Stimulated activated CD8-positive, alpha-beta memory T cell treated with anti-CD3 and anti-CD28 coated beads, Interleukin-12 subunit alpha, Interleukin-12 subunit beta, amount 100 ng/mL, for 1 hour (primary cell): ENCODE measurements around the gene TBC1D12.
"Not testable (repeated sequence)": the region's sequence is repeated elsewhere in the genome, so short reads cannot be mapped to it uniquely, and the experiment has no call there.

Experiments
- DNase-seq: peaks from one replicate; pipeline ENCODE4 v3.0.0-alpha.2; 2020; ENCODE audit warnings: low read depth

The TBC1D12 gene

GRCh38 chr10:94456942-94457341 is 54.6 kb downstream of the TBC1D12 start:
- DNase-seq: no peak

DNA sequence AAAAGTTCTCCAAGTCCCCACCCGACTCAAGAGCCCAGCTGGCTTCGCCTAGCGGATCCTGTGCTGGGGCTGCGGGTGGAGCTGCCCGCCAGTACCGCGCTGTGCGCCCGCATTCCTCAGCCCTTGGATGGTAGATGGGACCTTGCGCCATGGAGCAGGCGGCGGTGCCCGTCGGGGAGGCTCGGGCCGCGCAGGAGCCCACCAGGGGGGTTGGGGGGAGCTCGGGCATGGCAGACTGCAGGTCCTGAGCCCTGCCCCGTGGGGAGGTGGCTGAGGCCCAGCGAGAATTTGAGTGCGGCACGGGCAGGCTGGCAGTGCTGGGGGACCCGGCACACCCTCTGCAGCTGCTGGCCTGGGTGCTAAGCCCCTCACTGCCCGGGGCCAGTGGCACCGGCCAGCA is 57.0 kb downstream of the TBC1D12 start:
- DNase-seq: no peak

DNA sequence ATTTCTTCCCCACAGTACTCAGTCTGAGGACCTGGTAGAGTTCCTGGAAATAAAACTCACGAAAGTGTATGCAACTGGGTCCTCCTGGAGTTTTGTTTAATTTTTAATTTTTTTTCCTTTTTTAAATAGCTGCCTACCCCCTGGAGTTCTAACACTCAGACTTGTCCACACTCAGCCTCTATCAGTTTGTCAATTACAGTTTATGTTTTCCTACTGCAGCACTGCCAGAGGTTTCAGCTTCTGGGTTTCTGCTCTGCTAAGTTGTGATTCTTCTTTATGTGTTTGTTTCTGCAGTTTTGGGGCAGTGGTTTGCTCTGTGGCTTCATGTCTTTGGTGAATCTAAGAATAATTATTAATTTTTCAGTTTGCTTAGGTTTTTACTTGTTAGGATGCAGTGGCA is 59.2 kb downstream of the TBC1D12 start:
- no peak for DNase-seq

DNA sequence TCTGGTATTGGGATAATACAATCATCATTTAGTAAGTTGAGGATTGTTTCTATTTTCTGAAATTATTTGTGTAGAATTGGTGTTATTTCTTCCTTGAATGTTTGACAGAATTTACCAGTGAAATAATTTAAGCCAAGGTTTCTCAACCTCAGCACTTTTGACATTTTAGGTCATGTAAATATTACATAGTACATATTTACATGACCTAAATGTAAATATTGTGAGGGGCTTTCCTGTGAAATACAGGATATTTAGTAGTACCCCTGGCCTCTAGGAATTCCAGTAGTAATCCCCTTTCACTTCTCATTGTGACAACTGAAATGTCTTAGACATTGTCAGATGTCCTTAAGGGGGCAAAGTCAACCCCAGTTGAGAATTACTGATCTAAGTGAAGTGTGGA is 59.8 kb downstream of the TBC1D12 start:
- DNase-seq: no peak

GRCh38 chr10:94465684-94466083 is 63.3 kb downstream of the TBC1D12 start:
- no peak for DNase-seq

- DNase-seq: no peak
Observed at GRCh38 chr10:94481410-94481809, 79.1 kb downstream of the TBC1D12 start.

DNA sequence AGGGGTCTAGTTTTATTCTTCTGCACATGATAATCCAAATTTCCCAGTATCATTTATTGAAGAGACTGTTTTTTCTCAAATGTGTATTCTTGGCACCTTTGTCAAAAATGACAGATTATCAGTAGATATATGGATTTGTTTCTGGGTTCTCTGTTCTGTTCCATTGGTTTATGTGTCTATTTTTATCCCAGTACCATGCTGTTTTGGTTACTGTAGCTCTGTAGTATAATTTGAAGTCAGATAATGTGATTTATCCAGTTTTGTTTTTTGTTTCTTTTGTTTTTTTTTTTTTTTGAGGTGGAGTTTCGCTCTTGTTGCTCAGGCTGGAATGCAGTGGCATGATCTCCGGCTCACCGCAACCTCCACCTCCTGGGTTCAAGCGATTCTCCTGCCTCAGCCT is 81.6 kb downstream of the TBC1D12 start:
- DNase-seq: no peak

GRCh38 chr10:94485094-94485493 is 82.8 kb downstream of the TBC1D12 start:
- no peak for DNase-seq

- DNase-seq: no peak
Observed at GRCh38 chr10:94487575-94487974, 85.2 kb downstream of the TBC1D12 start.

DNA sequence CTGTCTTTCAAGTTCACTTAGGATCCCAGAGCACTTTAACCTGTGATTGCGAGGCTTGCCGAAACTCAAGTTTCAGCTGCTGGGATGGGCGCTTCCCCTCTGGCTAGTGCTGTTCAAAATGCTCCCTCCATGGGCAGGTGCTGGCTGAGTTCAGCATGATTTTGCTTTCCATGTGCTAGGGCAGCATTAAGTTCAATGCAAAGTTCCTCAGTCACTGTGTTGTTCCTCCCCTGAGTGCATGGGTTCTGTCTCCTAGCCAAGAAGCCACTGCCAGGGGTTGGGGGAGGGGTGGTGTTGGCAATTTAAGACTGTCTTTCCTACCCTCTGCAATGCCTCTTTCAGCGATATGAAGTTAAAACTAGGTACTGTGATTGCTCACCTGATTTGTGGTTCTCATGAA is 86.8 kb downstream of the TBC1D12 start:
- DNase-seq: no peak

- no peak for DNase-seq
Observed at GRCh38 chr10:94489976-94490788, 87.8 kb downstream of the TBC1D12 start.

GRCh38 chr10:94490789-94491039 is 88.4 kb downstream of the TBC1D12 start:
- no peak for DNase-seq

DNA sequence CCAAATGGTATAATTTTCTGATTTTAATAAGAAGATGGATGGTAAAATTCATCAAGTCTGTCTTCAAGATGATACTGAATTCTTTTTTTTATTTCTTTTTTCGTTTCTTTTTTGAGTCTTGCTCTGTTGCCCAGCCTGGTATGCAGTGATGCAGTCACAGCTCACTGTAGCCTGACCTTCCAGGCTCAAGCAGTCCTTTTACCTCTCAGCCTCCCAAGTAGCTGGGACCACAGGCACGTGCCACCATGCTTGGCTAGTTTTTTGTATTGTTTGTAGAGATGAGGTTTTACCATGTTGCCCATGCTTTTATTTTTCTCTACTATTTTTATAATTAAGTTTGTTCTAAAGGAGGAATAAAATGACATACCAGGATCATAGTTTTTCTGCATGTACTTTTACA is 91.1 kb downstream of the TBC1D12 start:
- DNase-seq: no peak

GRCh38 chr10:94496010-94496409 is 93.7 kb downstream of the TBC1D12 start:
- DNase-seq: no peak

- DNase-seq: no peak
Observed at GRCh38 chr10:94496646-94497045, 94.3 kb downstream of the TBC1D12 start.

DNA sequence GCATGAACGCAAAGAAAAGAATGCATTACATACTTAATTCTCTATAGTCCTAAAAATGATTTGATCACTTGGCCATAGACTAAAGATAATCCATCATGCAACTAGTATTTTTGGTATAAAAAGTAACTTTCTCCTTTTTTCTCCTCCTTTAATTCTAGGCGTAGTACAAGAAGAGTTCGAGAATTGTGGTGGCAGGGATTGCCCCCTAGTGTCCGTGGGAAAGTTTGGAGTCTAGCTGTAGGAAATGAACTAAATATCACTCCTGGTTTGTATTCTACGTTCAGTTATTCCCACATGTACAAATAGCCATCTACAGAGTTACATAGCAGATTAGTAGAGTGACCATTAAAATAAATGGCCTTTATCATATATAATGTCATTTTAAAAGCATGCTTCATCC is 97.7 kb downstream of the TBC1D12 start:
- DNase-seq: no peak

- no peak for DNase-seq
Observed at GRCh38 chr10:94521276-94522250, 119.2 kb downstream of the TBC1D12 start.

DNA sequence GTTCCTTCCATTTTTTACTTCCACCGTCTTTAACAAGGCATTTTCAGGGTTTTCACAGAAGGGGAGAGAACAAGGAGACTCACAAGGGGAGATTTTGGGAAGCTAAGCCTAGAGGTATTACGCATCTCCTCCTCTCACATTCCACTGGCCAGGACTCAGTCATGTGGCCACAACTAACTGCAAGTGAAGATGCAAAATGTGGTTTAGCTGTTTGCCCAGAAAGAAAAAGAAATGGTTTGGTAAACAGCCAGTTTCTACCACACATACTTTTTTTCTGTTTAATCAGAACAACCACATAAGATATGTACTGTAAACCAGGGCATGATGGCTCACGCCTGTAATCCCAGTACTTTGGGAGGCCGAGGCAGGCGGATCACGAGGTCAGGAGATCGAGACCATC is 121.8 kb downstream of the TBC1D12 start:
- no peak for DNase-seq

DNA sequence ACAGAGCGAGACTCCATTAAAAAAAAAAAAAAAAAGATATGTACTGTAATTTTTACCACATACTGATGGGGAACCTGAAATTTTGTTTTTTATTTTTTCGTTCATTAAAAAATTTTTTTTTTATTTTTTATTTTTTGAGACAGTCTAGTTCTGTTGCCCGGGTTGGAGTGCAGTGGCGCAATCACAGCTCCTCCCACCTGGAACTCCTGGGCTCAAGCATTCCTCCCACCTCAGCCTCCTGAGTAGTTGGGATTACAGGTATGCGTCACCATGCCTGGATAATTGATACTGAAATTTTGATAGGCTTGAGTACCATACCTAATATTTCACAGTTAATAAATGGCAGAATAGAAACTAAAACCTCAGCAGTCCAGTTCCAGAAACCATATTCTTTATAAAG is 122.4 kb downstream of the TBC1D12 start:
- no peak for DNase-seq

GRCh38 chr10:94531550-94531949 is 129.2 kb downstream of the TBC1D12 start:
- DNase-seq: not testable (repeated sequence)

- no peak for DNase-seq
Observed at GRCh38 chr10:94533027-94533426, 130.7 kb downstream of the TBC1D12 start.

GRCh38 chr10:94542282-94542681 is 139.9 kb downstream of the TBC1D12 start:
- not testable (repeated sequence) for DNase-seq

DNA sequence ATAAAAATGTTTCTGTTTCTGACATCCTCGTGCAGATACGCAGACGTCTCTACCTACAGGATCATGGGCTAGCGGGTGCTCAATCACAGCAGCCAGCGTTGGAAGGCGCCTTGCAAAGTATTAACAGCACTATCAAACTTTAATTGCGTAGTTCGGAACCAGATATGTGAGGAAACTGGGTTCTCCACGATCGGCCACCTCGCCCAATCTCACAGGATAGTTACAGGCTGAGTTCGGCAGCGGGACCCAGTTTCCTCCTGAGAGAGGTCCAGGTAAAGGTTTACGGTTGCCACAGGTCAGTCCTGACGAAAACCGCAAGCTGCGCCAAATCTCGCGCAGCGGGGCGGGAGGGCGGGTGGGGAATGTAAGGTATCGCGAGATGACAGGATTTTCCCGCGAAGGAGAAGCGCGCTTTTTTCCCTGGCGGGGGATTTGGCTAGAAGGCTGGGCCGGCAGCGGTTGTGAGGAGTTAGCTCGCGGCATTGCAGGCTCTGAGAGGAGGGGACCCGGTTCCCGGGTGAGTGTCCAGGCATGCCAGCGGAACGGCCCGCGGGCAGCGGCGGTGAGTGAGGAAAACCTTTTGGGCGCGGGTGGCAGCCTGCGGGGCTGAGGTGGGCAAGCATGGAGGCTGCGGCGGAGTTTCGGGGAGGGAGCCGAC is 143.2 kb downstream of the TBC1D12 start, which contains the start of gene HELLS:
HELLS (plus strand) TSS at position 398 of the 658 bp plus-strand sequence; CDS start at position 532, 134 bp downstream.
- peak; percentile 52 for DNase-seq
